ENCODE measurements around the gene TMPRSS12.
A peak's percentile ranks its signal among the peaks of the same experiment; 100 is the strongest.
"Not testable (repeated sequence)": the region's sequence is repeated elsewhere in the genome, so short reads cannot be mapped to it uniquely, and the experiment has no call there.

TMPRSS12 gene

GRCh38 chr12:50842637-50843493, at the start of gene TMPRSS12:
TMPRSS12 (plus strand) TSS chr12:50842926; CDS start chr12:50842965, 39 bp downstream.
- DNase-seq (ENCODE audit: low spot score): peak; percentile 19

GRCh38 chr12:50799908-50800307, 42.8 kb upstream of the TMPRSS12 start:
- DNase-seq (ENCODE audit: low spot score): no peak

- DNase-seq (ENCODE audit: low spot score): no peak
Observed at GRCh38 chr12:50803230-50803875, 39.4 kb upstream of the TMPRSS12 start.

- no peak for DNase-seq (ENCODE audit: low spot score)
Observed at GRCh38 chr12:50806176-50806575, 36.5 kb upstream of the TMPRSS12 start.

GRCh38 chr12:50809131-50809530, 33.6 kb upstream of the TMPRSS12 start:
- DNase-seq (ENCODE audit: low spot score): not testable (repeated sequence)

- not testable (repeated sequence) for DNase-seq (ENCODE audit: low spot score)
Observed at GRCh38 chr12:50814921-50815320, 27.8 kb upstream of the TMPRSS12 start.

GRCh38 chr12:50820177-50820576, 22.5 kb upstream of the TMPRSS12 start:
- no peak for DNase-seq (ENCODE audit: low spot score)

GRCh38 chr12:50822082-50822481, 20.6 kb upstream of the TMPRSS12 start:
- no peak for DNase-seq (ENCODE audit: low spot score)

GRCh38 chr12:50823724-50824123, 19.0 kb upstream of the TMPRSS12 start:
- not testable (repeated sequence) for DNase-seq (ENCODE audit: low spot score)

GRCh38 chr12:50824914-50825313, 17.8 kb upstream of the TMPRSS12 start:
- no peak for DNase-seq (ENCODE audit: low spot score)

- DNase-seq (ENCODE audit: low spot score): no peak
Observed at GRCh38 chr12:50825372-50825838, 17.3 kb upstream of the TMPRSS12 start.

GRCh38 chr12:50828121-50828520, 14.6 kb upstream of the TMPRSS12 start:
- DNase-seq (ENCODE audit: low spot score): no peak

GRCh38 chr12:50828886-50829285, 13.8 kb upstream of the TMPRSS12 start:
- no peak for DNase-seq (ENCODE audit: low spot score)

- not testable (repeated sequence) for DNase-seq (ENCODE audit: low spot score)
Observed at GRCh38 chr12:50833801-50834200, 8.9 kb upstream of the TMPRSS12 start.

GRCh38 chr12:50839042-50839441, 3.7 kb upstream of the TMPRSS12 start:
- no peak for DNase-seq (ENCODE audit: low spot score)

GRCh38 chr12:50840809-50841487, 1.8 kb upstream of the TMPRSS12 start:
- DNase-seq (ENCODE audit: low spot score): no peak

- no peak for DNase-seq (ENCODE audit: low spot score)
Observed at GRCh38 chr12:50841716-50842531, 802 bp upstream of the TMPRSS12 start.

- DNase-seq (ENCODE audit: low spot score): peak; percentile 23
Observed at GRCh38 chr12:50845021-50845647, 2.4 kb downstream of the TMPRSS12 start.

- DNase-seq (ENCODE audit: low spot score): no peak
Observed at GRCh38 chr12:50848963-50849362, 6.2 kb downstream of the TMPRSS12 start.

- DNase-seq (ENCODE audit: low spot score): not testable (repeated sequence)
Observed at GRCh38 chr12:50855218-50855617, 12.5 kb downstream of the TMPRSS12 start.

- not testable (repeated sequence) for DNase-seq (ENCODE audit: low spot score)
Observed at GRCh38 chr12:50855679-50856078, 13.0 kb downstream of the TMPRSS12 start.

Measured in HuH-7 (cell line).